H1 (cell line): ENCODE data around the gene MTAP. TPM values are rescaled to one million over a fixed set of nuclear protein-coding genes. Genes with fewer than 3 reads are reported as not detected.

Source experiments
- polyA plus RNA-seq, 7 experiments: library from polyadenylated mRNA; depleted of rRNA in 3 of 7; stranded (reverse) in 5 of 7; unstranded in 2 of 7; fragments of >200 nt in 5 of 7; fragments of 200-250 nt in 2 of 7; gene quantifications; 1 replicate in 5 of 7; 2 replicates in 1 of 7; 4 replicates in 1 of 7; pipeline versions ENCODE4 v1.2.1 to v1.2.3, GENCODE V29; 2011 to 2013; ENCODE audit warnings: missing spikeins in 2 of 7, mixed read lengths in 2 of 7
- total RNA-seq: library from RNA; stranded (reverse); fragmentation: NEBNext Ultra II Directional; extraction: Animal tissue kit (Norgen Biotek cat#: 25700); gene quantifications from 2 replicates; pipeline ENCODE4 v1.2.1, GENCODE V29; 2021
- TF ChIP-seq, protein P1 (sequence below), 3 experiments: IDR thresholded peaks; 1 replicate in 2 of 3; 2 replicates in 1 of 3; pipeline versions ENCODE4 v1.5.1 to v1.6.1; 2011; ENCODE audit warnings: low read length in 3 of 3, mild to moderate bottlenecking in 3 of 3, inconsistent platforms in 2 of 3, low read depth in 1 of 3, moderate library complexity in 1 of 3; ENCODE audit not compliant: insufficient read depth in 1 of 3; ENCODE audit errors: control extremely low read depth in 1 of 3

MTAP gene
- total and polyA plus RNA-seq, 2 of the 8 experiments (the other 6 are each of a cell fraction or from before 2014, with no cell fraction given) = 16.4 to 100 TPM

DNA sequence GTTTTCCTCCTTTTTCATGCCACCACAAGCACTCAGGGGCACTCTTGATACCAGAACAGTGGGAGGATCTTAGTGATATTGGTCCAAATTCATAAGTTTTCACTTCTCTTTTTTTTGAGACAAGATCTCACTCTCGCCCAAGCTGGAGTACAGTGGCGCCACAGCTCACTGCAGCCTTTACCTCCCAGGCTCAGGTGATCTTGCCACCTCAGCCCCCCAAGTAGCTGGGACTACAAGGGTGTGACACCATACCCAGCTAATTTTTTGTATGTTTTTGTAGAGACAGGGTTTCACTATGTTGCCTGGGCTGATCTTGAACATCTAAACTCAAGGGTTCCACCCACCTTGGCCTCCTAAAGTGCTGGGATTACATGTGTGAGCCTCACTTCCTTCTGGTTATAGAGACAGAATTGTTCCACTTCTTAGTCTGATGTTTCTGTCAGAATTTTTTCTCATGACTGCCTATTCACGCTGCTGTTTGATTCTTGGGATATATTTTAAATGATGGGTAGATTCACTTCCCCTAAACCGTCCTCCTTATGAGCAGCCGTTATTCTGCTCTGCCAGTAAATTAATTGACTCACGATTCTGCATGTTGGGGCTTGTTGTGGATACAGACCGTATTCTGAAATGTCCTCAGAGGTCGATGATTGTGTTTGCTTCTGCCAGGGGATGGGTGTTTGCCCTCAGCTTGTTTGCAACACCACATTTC is 30.8 kb downstream of the MTAP start (continued):
- TF ChIP-seq, protein P1, sequence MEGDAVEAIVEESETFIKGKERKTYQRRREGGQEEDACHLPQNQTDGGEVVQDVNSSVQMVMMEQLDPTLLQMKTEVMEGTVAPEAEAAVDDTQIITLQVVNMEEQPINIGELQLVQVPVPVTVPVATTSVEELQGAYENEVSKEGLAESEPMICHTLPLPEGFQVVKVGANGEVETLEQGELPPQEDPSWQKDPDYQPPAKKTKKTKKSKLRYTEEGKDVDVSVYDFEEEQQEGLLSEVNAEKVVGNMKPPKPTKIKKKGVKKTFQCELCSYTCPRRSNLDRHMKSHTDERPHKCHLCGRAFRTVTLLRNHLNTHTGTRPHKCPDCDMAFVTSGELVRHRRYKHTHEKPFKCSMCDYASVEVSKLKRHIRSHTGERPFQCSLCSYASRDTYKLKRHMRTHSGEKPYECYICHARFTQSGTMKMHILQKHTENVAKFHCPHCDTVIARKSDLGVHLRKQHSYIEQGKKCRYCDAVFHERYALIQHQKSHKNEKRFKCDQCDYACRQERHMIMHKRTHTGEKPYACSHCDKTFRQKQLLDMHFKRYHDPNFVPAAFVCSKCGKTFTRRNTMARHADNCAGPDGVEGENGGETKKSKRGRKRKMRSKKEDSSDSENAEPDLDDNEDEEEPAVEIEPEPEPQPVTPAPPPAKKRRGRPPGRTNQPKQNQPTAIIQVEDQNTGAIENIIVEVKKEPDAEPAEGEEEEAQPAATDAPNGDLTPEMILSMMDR (IDR thresholded peaks at IDR 0.05; ENCODE audit: control extremely low read depth in 1 of 3, insufficient read depth in 1 of 3, low read depth in 1 of 3, low read length in 3 of 3) = no peak
